Stimulated activated CD8-positive, alpha-beta memory T cell treated with anti-CD3 and anti-CD28 coated beads, Interleukin-15, amount 100 ng/mL, for 24 hours (primary cell): ENCODE results near the gene TRMT1L.

ENCODE experiments used
- DNase-seq: peaks from one replicate; pipeline ENCODE4 v3.0.0-alpha.2; 2020; ENCODE audit warnings: low read depth

TRMT1L gene

GRCh38 chr1:185129708-185130107, 27.0 kb downstream of the TRMT1L start:
- DNase-seq: no peak

GRCh38 chr1:185112356-185112755, 44.4 kb downstream of the TRMT1L start:
- no peak for DNase-seq

GRCh38 chr1:185111873-185112272, 44.9 kb downstream of the TRMT1L start:
- no peak for DNase-seq

- DNase-seq: no peak
Measured at GRCh38 chr1:185110145-185110544, 46.6 kb downstream of the TRMT1L start.

- no peak for DNase-seq
Measured at GRCh38 chr1:185108321-185108720, 48.4 kb downstream of the TRMT1L start.

- DNase-seq: no peak
Measured at GRCh38 chr1:185105121-185105520, 51.6 kb downstream of the TRMT1L start.

GRCh38 chr1:185104083-185104482, 52.7 kb downstream of the TRMT1L start:
- no peak for DNase-seq

- no peak for DNase-seq
Measured at GRCh38 chr1:185096531-185096930, 60.2 kb downstream of the TRMT1L start.

- no peak for DNase-seq
Measured at GRCh38 chr1:185094761-185095160, 62.0 kb downstream of the TRMT1L start.

- DNase-seq: no peak
Measured at GRCh38 chr1:185091480-185091879, 65.3 kb downstream of the TRMT1L start.

- DNase-seq: no peak
Measured at GRCh38 chr1:185087746-185088145, 69.0 kb downstream of the TRMT1L start.

- DNase-seq: no peak
Measured at GRCh38 chr1:185087101-185087500, 69.7 kb downstream of the TRMT1L start.

- no peak for DNase-seq
Measured at GRCh38 chr1:185083818-185084217, 72.9 kb downstream of the TRMT1L start.

GRCh38 chr1:185080422-185080821, 76.3 kb downstream of the TRMT1L start:
- no peak for DNase-seq

- DNase-seq: no peak
Measured at GRCh38 chr1:185077374-185077773, 79.4 kb downstream of the TRMT1L start.

- no peak for DNase-seq
Measured at GRCh38 chr1:185075476-185075875, 81.3 kb downstream of the TRMT1L start.

GRCh38 chr1:185074307-185074706, 82.4 kb downstream of the TRMT1L start:
- no peak for DNase-seq

- DNase-seq: no peak
Measured at GRCh38 chr1:185073725-185074124, 83.0 kb downstream of the TRMT1L start.

- no peak for DNase-seq
Measured at GRCh38 chr1:185070051-185070450, 86.7 kb downstream of the TRMT1L start.

- no peak for DNase-seq
Measured at GRCh38 chr1:185069202-185069772, 87.5 kb downstream of the TRMT1L start.

- no peak for DNase-seq
Measured at GRCh38 chr1:185068341-185068740, 88.4 kb downstream of the TRMT1L start.
